AG04449 (cell line): ENCODE data around the gene BLCAP.
A peak's percentile ranks its signal among the peaks of the same experiment; 100 is the strongest.

Source experiments
- CTCF ChIA-PET: fragments of 350-600 bp; formaldehyde crosslinking; extraction: SDS; loops from one replicate; lab custom pipeline; 2021; ENCODE audit warnings: antibody characterized with exemption; lab: Yijun Ruan, JAX
- POLR2A ChIA-PET: fragments of 400-600, 350-600 bp; formaldehyde crosslinking; extraction: SDS; loops from one replicate; lab custom pipeline; 2020; ENCODE audit warnings: antibody characterized with exemption, inconsistent platforms; lab: Yijun Ruan, JAX
- DNase-seq: peaks from one replicate; pipeline ENCODE4 v3.0.0-alpha.2; 2010; ENCODE audit warnings: low read depth, low spot score
- H3K4me3 ChIP-seq: 2 replicates; pipeline ENCODE4 v1.5.1; 2011; ENCODE audit warnings: low read depth, mild to moderate bottlenecking, control low read depth, low read length
- CTCF ChIP-seq: IDR thresholded peaks from one replicate; pipeline ENCODE4 v1.5.1; 2011; ENCODE audit warnings: mild to moderate bottlenecking, moderate library complexity, low read length, control low read depth, inconsistent platforms; ENCODE audit not compliant: insufficient read depth; ENCODE audit errors: missing control alignments

The BLCAP gene

GRCh38 chr20:37504404-37505096 is 23.1 kb downstream of the BLCAP start:
- POLR2A ChIA-PET, result no interaction called here
- CTCF ChIA-PET, result no interaction called here
- no peak for TF ChIP-seq CTCF
- DNase-seq, result no peak
- H3K4me3 ChIP-seq, result no peak overlapping the region

- DNase-seq, result no peak
- ChIA-PET CTCF (no interaction called here), POLR2A (no interaction called here)
- no peak for TF ChIP-seq CTCF
- no peak overlapping the region for H3K4me3 ChIP-seq
Measured at GRCh38 chr20:37503256-37503927, 24.3 kb downstream of the BLCAP start.

- TF ChIP-seq CTCF, result no peak
- DNase-seq, result no peak
- no peak overlapping the region for H3K4me3 ChIP-seq
- ChIA-PET CTCF (interaction anchor here (1.0 kb wide), 1 partner anchor 9 kb away, joined by 3 read pairs; no protein-coding TSS in a partner anchor), POLR2A (no interaction called here)
Measured at GRCh38 chr20:37502654-37503053, 25.0 kb downstream of the BLCAP start.

- DNase-seq, result no peak
- ChIA-PET POLR2A (no interaction called here), CTCF (interaction anchor here (0.7 to 1.0 kb wide), 2 partner anchors 10 to 32 kb away, joined by 3 read pairs; no protein-coding TSS in a partner anchor)
- H3K4me3 ChIP-seq, result no peak overlapping the region
- TF ChIP-seq CTCF, result no peak
Measured at GRCh38 chr20:37501940-37502339, 25.7 kb downstream of the BLCAP start.

GRCh38 chr20:37500311-37500710 is 27.4 kb downstream of the BLCAP start:
- TF ChIP-seq CTCF, result no peak
- POLR2A ChIA-PET, result no interaction called here
- CTCF ChIA-PET, result no interaction called here
- H3K4me3 ChIP-seq, result no peak overlapping the region
- no peak for DNase-seq

- TF ChIP-seq CTCF, result no peak
- DNase-seq, result peak; percentile 37
- no peak overlapping the region for H3K4me3 ChIP-seq
- POLR2A ChIA-PET, result no interaction called here
- CTCF ChIA-PET, result interaction anchor here (1.0 to 1.2 kb wide), 3 partner anchors 66 to 215 kb away, joined by 3 to 5 read pairs (median 3); no protein-coding TSS in a partner anchor
Measured at GRCh38 chr20:37498066-37498665, 29.5 kb downstream of the BLCAP start.
